GM21737 (cell line): ENCODE measurements around the gene HEMGN.
A peak's percentile ranks its signal among the peaks of the same experiment; 100 is the strongest.
"Not testable (repeated sequence)": the region's sequence is repeated elsewhere in the genome, so short reads cannot be mapped to it uniquely, and the experiment has no call there.

ENCODE experiments used
- ATAC-seq: cut with Tn5 transposase; IDR thresholded peaks from one replicate; pipeline ENCODE4 v1.9.1; 2021; ENCODE audit warnings: mild to moderate bottlenecking, moderate library complexity; ENCODE audit not compliant: unreplicated experiment

HEMGN gene, protein sequence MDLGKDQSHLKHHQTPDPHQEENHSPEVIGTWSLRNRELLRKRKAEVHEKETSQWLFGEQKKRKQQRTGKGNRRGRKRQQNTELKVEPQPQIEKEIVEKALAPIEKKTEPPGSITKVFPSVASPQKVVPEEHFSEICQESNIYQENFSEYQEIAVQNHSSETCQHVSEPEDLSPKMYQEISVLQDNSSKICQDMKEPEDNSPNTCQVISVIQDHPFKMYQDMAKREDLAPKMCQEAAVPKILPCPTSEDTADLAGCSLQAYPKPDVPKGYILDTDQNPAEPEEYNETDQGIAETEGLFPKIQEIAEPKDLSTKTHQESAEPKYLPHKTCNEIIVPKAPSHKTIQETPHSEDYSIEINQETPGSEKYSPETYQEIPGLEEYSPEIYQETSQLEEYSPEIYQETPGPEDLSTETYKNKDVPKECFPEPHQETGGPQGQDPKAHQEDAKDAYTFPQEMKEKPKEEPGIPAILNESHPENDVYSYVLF

DNA sequence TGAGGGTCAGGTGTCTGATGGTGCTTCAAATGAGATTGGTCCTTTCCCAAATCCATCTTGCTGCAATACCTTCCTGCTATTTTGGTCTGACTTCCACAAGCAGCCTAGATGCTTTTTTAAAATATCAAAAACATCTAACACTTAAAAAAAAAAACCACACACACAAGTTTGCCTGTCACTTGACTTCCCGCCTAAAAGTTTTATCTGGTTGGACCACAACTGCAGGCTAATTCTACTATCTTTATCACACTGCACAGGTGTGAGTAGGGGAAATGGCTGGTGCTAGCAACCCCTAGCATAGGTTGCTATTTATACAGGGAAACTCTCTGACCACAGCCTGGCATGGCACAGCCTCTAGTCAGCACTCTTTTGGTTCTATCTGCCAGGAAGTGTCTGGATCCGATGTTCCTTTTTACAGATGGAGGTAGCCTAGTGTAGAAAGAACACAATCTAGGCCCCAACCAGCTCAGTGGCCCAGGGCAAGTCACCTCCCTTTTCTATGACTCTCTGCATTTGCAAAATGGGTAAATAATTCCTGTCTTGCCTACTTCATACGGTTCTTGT is at the start of gene HEMGN:
TSS of gene HEMGN (minus strand) at position 92 of the 564 bp plus-strand sequence. CDS start at position 56, 36 bp downstream.
- peak; percentile 69 for ATAC-seq

DNA sequence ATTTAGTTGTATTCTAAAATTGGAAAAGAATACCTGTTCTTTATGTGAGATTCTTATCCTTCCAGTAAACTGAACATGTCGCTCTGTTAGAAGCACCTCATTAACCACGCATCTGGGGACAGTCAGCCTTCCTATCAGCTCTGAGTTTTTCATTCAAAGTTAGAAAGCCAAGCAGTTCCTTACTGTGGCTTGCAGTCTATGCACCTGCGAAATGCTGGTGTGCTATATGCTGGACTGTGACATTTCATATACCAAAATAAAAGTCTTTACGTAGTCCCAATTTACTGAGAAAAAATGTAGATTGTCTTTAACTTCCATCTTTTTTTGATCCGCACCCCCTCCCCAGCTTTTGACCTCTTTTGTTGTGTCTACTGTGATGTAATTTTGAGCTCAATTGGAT is 49.5 kb upstream of the HEMGN start:
- ATAC-seq: no peak

DNA sequence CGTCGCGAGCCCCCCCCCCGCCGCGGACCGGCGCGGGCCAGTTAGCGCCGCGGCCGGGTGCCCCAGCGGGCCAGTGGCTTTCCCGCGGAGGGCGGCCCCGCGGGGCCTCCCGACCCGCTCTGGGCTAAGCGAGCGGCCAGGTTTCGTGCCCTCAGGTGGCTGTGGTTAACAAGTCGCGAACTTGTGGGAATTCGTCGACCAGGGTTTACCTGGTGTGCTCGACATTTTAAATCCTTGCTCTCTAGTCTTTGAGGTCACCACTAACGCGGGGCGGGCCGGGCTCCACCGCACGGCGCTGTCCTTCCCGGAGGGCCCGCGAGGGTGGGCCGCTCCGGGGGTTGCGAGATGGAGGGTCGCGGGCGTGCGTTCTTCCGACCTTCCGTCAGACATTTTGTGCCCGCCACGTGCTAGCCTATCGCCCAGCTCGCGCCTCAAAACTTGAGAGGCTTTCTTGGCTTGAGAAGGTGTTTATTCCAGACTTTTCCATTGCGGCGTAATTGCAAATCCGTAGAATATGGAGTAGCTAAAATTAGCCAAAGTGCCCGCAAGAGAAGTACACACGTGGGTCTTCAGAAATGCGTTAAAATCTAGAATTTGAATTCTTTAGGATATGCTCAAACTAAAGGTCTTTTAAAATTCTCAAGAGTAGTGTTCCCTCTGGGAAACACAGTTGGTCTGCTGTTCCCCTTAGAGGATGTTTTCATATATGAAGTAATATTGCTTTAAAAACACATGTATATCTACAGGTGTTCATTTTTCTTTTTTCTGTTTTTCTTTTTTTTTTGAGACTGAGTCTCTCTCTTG is 47.3 kb upstream of the HEMGN start:
- no peak for ATAC-seq

DNA sequence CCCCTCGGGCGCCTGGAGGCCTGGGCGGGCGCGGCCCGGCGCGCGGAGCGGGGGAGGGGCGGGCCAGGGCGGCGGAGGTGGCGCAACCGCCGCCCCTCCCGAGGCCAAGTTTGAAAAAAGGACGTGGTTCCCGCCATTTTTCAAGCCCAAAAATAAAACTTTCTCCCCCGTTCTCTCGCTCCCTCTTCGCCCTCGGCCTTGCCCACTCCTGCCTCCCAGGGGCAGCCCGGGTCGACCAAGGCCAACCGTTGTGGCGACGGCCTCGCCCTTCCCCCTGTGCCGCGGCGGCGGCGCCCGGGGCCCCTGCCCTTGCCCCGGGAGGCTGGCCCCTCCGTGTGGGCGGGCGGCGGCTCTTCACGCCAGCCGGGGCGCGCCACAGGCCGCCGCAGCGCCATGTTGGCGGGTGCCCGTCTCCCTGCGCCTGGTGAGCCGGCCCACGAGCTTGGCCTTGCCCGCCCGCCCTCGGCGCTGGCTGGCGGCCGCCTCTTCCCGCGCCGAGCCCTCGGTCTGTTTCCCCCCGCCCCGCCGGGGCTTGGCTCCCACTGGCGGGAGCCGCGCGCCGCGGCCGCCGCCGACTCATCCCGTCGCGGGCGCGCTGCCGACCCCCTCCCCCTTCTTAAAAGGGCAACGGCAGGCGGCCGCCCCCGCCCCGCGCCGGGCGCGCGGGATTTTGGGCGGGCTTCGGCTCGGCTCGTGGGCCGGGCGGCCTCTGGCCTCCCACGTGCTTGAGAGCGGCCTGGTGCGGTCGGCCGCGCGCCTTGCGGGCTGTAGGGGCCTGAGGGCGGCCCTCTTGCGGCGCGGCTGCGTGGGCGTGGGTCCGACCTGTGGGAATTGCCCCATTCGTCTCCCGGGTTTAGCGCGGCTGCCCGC is 46.5 kb upstream of the HEMGN start:
- no peak for ATAC-seq

DNA sequence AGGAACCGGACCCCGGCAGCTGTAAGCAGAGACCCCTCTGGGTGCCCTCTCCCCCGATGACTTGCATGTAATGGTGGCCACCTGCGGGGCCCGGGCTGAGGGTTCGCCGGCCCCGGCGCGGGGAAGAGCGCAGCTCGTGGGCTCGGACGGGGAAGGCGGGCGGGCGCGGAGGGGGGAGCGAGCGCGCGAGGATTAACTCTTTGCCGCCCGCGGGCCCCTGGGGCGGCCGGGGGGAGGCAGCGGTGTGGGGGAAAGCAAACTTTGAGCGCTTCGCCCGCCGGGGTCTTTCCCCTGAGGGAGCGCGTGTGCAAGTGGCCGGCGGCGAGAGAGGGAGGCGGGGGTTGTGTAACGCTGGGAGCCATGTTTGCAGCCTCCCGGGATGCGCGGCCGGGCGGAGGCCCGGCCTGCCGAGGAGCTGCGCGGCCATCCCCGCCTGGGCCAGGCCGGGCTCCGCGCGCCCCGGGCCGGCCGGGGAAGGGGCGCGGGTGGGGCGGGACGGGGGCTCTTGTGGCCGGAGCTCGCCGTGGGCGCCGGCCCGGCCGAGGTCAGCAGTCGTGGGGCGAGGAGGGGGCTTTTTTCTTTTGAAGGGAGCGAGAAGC is 45.7 kb upstream of the HEMGN start:
- ATAC-seq: no peak

DNA sequence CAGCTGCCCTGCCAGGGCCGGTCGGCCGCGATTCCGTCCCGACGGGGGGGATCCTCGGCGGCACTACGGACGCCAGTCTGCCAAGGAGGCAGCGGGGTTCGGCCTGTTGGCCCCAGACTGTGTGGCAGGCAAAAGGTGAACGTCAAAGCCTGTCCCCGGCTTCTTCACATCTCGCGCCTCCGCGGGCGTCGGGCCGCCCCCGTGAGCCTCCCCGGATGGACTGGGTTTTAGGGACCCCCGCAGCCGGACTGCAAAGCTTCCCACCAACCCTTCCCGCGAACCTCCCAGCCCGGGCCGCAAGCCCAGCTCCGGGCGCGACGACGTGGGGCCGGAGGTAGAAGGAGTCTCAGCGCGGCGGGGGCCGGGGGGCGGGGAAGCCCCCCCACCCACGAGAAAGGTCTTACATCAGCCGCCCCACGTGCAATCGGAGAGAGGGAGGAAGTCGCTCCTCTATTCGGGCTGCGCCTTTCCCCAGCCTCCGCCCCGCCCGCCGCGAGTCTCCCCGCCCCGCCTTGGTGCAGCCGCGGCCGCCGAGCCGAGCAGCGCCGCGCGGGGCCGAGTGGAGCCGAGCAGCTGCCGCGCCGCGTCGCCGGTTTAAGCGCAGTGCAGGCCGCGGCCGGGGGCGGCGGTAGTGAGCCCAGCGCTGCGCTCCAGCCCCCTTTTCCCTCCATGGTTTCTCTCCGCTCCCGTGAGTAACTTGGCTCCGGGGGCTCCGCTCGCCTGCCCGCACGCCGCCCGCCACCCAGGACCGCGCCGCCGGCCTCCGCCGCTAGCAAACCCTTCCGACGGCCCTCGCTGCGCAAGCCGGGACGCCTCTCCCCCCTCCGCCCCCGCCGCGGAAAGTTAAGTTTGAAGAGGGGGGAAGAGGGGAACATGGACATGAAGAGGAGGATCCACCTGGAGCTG is 45.0 kb upstream of the HEMGN start, which contains the start of gene ANP32B:
TSS of gene ANP32B (plus strand) at position 659 of the 906 bp plus-strand sequence. CDS start at position 874, 215 bp downstream.
- peak; percentile 73 for ATAC-seq

DNA sequence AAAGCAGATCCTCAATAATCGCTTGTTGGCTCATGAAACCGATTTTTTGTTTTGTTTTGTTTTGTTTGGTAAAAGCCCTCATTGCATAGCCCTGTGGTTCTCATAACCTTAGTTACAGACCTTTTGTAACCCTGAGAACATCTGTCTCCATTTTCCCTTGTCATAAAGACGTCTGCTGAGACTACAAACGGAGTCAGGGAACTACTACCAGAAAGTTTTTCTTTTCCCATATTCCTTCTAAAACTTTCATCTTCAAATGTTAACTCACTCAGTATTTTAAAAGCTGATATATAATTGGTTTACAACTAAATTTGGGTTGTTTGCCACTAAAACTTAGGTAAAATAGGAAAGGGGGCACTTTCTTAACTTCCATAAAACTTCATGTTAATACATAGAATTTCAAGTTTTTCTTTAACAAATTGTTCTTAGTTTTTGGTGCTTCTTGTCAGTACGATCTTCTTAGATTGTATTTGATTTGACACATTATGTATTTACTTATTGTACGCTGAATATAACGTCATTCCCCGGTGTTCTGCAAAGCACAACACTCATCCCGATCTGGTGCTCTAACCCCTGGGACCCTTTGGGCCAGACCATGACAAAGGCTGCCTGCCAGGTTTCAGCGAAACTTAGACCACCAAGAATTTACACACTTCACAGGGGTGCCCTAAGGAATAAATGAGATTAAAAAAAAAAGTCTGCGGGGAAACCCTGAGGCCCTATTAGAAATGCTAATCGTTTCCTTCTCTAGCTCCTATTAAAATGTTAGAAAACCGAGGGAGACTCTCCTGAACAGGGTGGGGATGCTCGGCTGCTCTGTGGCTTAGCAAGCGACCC is 44.1 kb upstream of the HEMGN start:
- ATAC-seq: no peak

DNA sequence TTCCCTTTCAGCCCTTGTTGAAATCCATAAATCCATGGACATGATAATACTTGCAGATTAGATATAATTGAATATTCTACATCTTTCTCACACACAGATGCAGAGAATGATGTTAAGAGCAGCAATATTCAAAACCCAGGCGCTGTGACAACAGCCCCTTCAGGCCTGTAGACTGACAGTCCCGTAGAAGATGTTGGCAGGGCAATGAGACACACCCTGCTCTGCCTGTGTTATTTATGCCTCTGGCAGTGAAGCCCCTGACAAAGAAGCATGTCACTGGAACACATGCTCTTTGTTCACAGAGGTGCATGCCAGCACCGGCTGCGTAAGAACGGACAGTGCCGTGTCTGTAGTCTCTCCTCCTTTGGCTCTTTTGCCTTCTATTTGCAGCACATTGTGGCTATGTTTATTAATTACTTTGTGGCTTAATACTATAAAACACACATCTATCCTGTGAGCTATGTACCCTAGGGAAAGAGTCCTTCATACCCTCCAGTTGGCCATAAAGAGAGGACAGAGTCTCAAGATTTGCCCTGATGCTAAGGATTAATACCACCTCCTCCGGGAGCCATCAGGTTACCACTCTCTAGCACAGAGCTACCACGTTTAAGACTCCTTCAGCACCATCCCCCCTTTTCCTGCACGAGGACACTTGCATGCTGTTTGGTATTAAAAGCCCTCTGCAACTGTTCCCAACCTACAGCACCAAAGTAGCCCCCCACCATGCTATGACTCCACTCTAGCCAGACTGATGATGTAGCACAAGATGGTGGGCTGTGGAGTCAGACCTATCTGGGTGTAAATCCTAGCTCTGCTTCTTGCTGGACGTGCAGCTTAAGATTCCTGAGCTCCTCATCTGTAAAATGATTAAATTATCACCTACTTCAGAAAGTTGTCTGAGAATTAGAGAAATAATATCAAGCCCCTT is 43.2 kb upstream of the HEMGN start:
- ATAC-seq: no peak

DNA sequence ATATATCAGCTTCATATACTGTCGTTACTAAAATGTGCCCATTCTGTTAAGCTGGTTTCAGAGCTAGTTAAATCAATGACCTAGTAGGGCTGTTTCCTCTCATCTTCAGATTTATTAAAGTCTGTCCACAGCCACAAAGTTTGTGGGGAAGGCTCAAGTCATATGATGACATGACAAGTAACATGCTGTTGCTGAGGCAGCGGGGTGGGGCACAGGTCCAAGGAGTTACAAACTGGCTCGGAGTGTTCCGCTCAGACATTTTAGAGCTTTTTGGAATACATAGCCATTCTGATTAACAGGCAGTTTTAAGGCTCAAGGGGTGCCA is 42.5 kb upstream of the HEMGN start:
- ATAC-seq: no peak

DNA sequence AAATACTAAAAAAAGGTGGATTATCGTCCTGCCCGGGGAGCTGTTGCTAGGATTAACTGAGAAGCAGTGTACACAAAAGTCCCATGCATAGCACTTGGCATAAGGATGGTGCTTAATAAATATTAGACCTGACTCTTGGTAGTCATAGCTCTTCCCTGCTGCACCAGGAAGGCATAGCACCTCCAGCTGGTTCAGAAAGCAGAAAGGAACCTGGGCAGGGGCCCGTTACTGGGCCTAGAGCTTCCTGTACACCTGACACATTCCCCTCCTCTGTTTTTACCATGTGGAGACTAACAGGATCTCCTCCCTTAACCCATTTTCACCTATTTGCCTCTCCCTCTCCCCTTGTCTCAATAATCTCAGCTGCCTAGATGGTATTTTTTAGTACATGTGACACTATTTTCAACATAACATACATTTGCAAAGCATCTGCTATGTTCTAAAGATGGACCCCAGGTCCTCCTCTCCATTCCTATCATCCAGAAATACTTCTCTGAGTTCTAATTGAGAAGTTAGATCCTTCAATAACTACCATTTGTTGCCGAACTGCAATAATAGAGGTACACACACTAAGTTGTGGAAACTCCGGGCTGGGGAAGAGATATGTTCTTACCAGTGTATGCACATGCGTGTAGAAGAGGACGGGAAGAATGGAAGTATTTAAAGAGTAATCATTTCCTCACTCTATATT is 42.0 kb upstream of the HEMGN start:
- ATAC-seq: no peak

DNA sequence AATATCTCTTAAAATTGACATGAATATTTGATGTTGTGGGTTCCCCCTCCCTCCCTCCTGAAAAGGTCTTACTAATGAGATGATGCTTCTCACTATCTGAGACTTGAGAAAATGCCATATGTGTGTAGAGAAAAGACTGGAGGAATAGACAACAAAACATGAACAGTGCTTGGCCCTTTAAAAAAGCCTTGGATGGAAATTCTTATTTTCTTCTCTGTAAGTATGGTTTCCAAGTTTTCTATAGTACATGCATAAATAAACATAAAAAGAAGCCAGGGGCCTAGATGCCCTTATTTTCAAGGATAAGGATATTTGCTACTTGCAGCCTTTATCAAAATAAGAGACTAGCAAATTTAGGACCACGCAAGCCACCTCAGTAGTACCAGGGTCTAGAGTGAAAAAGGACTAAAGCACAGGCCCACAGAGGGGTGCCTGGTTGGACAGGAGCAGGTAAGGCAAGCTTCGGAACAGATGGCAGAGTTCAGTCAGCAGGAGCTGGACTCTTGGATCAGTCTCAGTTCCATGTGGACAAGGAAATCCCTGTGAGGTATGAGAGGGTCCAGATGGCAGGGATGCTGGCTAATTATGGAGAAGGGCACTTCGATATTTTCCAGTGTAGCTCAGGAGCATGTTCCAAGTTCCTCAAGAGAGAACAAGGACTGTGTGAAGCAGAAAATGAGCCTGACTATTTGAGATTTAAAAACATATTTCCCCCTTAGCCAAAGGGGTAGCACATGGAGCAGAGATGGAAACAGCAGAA is 40.6 kb upstream of the HEMGN start:
- ATAC-seq: no peak

DNA sequence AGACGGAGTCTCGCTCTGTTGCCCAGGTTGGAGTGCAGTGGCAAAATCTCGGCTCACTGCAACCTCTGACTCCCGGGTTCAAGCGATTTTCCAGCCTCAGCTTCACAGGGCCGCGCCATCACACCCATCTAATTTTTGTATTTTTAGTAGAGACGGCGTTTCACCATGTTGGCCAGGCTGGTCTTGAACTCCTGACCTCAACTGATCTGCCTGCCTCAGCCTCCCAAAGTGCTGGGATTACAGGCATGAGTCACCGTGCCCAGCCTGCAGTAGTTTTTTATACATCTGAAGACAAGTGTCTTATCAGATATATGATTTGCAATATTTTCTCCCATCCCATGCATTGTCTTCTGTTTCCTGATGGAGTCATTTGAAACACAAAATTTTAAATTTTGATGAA is 38.7 kb upstream of the HEMGN start:
- not testable (repeated sequence) for ATAC-seq

DNA sequence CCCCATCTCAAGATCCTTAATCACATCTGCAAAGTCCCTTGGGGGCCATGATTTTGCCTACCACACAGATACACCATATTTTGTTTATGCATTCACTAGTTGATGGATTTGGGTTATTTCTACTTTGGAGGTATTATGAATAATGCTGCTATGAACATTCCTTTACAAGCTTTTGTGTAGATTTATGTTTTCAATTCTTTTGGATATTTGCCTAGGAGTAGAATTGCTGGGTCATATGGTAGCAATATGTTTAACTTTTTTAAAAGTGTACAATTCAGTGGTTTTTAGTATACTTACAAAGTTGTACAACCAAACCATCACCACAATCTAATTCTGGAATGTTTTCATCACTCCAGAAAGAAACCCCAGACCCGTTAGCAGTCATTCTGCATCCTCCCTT is 37.4 kb upstream of the HEMGN start:
- no peak for ATAC-seq

DNA sequence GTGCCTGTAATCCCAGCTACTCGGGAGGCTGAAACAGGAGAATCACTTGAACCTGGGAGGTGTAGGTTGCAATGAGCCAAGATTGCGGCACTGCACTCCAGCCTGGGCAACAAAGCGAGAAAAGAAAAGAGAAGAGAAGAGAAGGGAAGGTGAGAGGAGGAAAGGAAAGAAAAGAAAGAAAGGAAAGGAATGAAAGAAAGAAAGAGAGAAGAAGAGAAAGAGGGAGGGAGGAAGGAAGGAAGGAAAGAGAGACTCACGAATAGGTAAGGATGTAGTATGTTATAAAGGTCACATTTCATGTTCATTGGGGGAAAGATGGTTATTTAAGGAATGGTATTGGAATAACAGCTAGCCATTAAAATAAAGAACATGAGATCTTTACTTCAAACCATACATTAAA is 34.8 kb upstream of the HEMGN start:
- no peak for ATAC-seq

DNA sequence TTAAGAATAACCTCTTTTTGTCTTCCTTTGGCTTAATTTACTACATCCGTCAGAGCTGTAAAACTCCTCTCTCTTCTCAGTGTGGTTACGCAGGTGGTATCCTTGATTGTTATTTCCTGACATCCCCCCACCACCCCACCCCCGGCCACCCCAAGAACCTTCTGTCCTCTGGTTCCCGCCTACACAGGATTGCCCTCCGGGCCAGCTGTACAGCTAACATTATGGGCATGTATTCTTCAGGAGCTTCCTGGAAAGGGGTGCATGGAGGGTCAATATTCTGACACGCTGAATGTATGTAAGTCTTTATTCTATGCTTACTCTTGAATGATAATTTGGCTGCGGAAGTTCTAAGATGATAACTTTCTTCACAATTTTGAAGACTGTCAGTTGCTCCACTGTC is 32.2 kb upstream of the HEMGN start:
- no peak for ATAC-seq

DNA sequence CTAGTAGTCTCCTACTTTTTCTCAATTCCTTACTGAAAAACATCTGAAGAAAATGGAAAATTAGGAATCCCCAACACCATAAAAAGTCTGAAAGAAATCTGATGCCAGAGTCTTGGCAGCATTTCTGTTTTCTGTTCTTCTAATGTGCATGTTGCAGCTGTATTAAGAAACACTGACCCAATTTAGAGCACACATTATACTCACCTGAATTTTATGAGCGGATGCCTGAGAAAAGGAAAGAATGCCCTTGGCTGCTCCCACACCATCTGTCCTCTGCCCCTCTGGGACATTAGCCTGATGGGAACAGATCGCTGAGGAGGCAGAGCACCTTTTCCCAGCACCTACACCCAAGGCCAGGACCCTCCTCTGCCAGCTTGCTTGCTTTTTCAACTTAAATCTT is 31.0 kb upstream of the HEMGN start:
- no peak for ATAC-seq
